Measurements from ENCODE around the gene ZNF670. TPM values are rescaled to one million over a fixed set of nuclear protein-coding genes. Genes with fewer than 3 reads are reported as not detected.

Gene ZNF670
- total and polyA plus RNA-seq, 9 donors, result 1.3 to 5.3 (median 4.1) TPM

DNA sequence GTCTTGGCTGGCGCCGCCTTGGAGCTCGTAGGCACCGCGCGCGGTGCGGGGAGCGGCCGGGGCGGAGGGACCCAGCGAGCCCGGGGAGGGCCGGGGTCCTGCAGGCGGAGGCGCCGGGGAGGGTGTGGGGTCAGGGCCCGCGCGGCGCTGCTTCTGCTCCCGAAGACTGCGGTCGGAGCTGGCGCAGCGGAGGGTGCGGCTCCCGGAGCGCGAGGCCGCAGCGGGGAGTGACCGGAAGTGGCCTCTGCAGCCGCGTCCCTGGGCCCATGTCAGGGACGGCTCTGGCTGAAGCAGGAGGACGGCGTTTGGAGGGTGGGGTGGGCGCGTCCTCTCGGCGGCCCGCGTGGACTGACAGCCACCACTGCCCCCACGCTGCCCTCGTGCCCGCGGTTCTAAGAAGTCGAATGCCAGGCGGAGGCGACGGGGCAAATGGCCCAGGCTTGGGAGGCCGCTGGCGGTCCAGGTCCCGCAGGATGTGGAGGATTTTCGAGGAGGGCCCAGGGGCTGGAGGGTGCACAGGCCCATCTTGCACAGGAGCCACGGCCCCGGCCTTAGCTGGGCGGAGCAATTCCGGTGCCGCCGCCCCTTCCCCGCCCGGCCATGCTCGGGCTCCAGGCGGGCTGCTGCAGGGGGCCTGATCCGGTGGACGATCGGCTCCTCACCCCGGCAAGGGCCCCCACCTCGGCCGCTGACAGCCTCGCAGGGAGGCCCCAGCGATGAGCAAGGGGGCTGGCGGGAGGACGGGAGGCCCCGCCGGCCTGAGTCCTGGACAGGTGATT, 33.3 kb upstream of the ZNF670 start:
- intact Hi-C loops (cut with DNase I), result no loop called here
- WGBS, 3 donors, result 1 to 2% (median 2%) methylated on average over 46 to 78 of the region's 78 CpGs
- peak; percentile 66 to 79 (median 70) for DNase-seq
- Histone ChIP-seq H3K9me3 (no peaks in the 10 kb centered on the region), H3K27ac (peak overlapping the region; percentile 81 to 93), H3K4me3 (peak overlapping the region; percentile 65), H3K4me1 (ENCODE audit: insufficient read depth) (peaks cover 2% of the 10 kb centered on the region), H3K36me3 (no peaks in the 10 kb centered on the region), H3K27me3 (no peaks in the 10 kb centered on the region)
- TF ChIP-seq, protein P1, sequence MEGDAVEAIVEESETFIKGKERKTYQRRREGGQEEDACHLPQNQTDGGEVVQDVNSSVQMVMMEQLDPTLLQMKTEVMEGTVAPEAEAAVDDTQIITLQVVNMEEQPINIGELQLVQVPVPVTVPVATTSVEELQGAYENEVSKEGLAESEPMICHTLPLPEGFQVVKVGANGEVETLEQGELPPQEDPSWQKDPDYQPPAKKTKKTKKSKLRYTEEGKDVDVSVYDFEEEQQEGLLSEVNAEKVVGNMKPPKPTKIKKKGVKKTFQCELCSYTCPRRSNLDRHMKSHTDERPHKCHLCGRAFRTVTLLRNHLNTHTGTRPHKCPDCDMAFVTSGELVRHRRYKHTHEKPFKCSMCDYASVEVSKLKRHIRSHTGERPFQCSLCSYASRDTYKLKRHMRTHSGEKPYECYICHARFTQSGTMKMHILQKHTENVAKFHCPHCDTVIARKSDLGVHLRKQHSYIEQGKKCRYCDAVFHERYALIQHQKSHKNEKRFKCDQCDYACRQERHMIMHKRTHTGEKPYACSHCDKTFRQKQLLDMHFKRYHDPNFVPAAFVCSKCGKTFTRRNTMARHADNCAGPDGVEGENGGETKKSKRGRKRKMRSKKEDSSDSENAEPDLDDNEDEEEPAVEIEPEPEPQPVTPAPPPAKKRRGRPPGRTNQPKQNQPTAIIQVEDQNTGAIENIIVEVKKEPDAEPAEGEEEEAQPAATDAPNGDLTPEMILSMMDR (IDR thresholded peaks at IDR 0.05), result no peak
- TF ChIP-seq POLR2A (IDR thresholded peaks at IDR 0.05) (peak; percentile 29), EP300 (IDR thresholded peaks at IDR 0.05) (no peak)

DNA sequence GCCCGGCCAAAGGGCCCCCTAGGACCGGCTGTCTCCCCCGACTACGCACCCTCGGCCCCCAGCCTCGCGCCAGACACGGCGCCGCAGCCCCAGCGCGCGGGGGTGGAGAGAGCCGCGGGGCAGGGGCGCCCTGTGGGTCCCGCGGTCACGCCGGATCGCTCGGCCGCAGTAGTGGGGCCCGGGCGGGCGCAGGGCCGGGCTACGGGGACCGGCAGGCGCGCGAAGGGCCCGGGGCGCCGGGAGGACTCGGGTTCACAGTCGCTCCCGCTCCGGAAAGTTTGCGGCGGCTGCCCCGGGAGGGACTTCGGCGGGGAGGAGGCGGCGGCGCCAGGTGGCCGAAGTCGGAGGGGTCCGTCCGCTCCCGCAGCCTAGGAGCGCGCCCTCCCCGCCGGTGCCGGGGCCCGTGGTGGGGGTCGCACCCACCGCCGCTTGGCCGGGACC, 32.7 kb upstream of the ZNF670 start:
- TF ChIP-seq POLR2A (IDR thresholded peaks at IDR 0.05), result no peak
- TF ChIP-seq EP300 (IDR thresholded peaks at IDR 0.05), result no peak
- TF ChIP-seq, protein P1 (IDR thresholded peaks at IDR 0.05), result no peak
- H3K4me1 ChIP-seq (ENCODE audit: insufficient read depth), result peaks cover 2% of the 10 kb centered on the region
- intact Hi-C loops (cut with DNase I), result no loop called here
- H3K9me3 ChIP-seq, result no peaks in the 10 kb centered on the region
- H3K27me3 ChIP-seq, result no peaks in the 10 kb centered on the region
- H3K27ac ChIP-seq, result peak overlapping the region; percentile 81 to 93
- H3K36me3 ChIP-seq, result no peaks in the 10 kb centered on the region
- 0 to 1% (median 0%) methylated on average over 20 to 62 of the region's 62 CpGs for WGBS, 3 donors
- H3K4me3 ChIP-seq, result peak overlapping the region; percentile 65
- peak in 1 of 5 donors; percentile 52 for DNase-seq

DNA sequence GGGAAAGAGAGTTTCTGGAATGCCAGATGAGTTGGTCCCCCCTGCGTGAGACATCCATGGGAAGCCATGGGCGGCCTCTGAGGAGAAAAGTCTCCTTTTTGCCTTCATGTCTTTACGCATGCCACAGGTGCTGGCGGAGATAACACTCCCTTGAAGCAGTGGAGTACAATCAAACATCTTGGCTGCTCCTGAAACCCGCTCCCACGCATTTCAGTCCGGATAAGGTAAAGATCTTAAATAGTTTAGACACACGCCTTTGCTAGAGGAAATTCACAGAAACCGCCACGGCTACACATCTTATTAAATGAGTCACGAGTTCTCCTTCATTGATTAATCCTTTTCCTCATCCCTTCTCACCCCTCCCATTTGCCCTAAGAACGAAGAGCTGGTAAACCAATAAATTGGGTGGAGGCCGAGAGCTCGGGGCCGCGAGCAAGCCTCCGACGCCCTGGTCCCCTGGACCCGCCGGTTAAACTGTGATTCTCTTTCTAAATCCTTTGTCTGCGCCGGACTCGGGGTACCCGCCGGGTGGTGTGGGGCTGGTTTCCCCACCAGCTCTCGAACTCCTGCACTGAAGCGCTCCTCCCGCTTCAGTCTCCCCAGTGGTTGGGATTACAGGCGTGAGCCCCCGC, 32.1 kb upstream of the ZNF670 start:
- intact Hi-C loops (cut with DNase I), result no loop called here
- Histone ChIP-seq H3K4me3 (peak overlapping the region; percentile 65), H3K27me3 (no peaks in the 10 kb centered on the region), H3K9me3 (no peaks in the 10 kb centered on the region), H3K36me3 (no peaks in the 10 kb centered on the region), H3K4me1 (ENCODE audit: insufficient read depth) (peaks cover 2% of the 10 kb centered on the region), H3K27ac (peak overlapping the region; percentile 81 to 93)
- DNase-seq, result no peak
- 15 to 18% (median 17%) methylated on average over 29 to 30 of the region's 30 CpGs for WGBS, 3 donors
- TF ChIP-seq POLR2A (IDR thresholded peaks at IDR 0.05), result no peak
- TF ChIP-seq, protein P1 (IDR thresholded peaks at IDR 0.05), result no peak
- no peak for TF ChIP-seq EP300 (IDR thresholded peaks at IDR 0.05)

DNA sequence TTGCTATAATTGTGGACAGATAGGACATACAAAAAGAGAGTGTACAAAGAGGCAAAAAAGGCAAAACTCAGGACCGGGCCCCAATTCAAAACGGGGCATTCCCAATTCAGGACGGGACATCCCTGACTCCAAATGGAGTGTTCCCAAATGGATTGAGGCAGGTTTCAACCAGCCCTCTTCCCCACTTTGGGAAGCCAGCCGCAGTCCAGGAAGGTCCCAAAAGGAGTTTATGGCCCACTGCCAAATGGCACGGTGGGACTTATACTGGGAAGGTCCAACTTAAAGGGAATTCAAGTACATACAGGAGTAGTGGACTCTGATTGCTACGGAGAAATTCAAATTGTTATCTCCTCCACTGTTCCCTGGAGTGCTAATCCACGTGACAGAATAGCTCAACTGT, 29.1 kb upstream of the ZNF670 start:
- 74 to 80% (median 77%) methylated on average over 7 of the region's 7 CpGs for WGBS, 3 donors
- intact Hi-C loops (cut with DNase I), result no loop called here
- no peak for DNase-seq
- Histone ChIP-seq H3K9me3 (no peaks in the 10 kb centered on the region), H3K4me1 (ENCODE audit: insufficient read depth) (peaks cover 4% of the 10 kb centered on the region), H3K4me3 (no peak overlapping the region), H3K27ac (no peak overlapping the region), H3K27me3 (no peaks in the 10 kb centered on the region), H3K36me3 (no peaks in the 10 kb centered on the region)
- TF ChIP-seq EP300 (IDR thresholded peaks at IDR 0.05) (no peak), POLR2A (IDR thresholded peaks at IDR 0.05) (no peak)
- TF ChIP-seq, protein P1 (IDR thresholded peaks at IDR 0.05), result no peak

All from ovary (tissue), 9 donors.